GM03348 (cell line): ENCODE data around the gene FOXK1.

Experiments
- DNase-seq: peaks from one replicate; pipeline ENCODE4 v3.0.0; 2012; ENCODE audit warnings: low spot score

Gene FOXK1

DNA sequence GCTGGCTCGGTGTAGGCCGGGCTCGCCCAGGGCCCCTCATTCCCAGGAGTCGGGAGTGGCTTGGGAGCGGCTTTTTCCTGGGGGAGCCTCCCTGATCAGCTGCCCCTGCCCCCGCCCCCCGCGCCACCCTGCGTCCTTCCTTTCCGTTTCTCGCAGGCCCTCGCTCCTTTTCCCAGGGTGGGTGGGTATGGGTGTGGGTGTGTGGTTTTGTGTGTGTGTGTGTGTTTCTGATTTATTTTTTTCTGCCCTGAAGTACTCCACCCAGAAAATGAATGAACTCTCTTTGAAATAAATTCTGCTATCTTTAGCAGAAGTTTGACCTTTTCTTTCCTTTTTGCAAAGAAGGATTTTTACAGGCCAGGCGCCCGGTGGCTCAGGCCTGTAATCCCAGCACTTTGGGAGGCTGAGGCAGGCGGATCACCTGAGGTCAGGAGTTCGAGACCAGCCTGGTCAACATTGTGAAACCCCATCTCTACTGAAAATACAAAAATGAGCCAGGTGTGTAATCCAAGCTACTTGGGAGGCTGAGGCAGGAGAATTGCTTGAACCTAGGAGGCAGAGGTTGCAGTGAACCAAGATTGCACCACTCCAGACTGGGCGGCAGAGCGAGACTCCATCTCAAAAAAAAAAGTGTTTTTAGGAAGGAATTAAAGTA, 63.3 kb downstream of the FOXK1 start:
- DNase-seq: no peak

DNA sequence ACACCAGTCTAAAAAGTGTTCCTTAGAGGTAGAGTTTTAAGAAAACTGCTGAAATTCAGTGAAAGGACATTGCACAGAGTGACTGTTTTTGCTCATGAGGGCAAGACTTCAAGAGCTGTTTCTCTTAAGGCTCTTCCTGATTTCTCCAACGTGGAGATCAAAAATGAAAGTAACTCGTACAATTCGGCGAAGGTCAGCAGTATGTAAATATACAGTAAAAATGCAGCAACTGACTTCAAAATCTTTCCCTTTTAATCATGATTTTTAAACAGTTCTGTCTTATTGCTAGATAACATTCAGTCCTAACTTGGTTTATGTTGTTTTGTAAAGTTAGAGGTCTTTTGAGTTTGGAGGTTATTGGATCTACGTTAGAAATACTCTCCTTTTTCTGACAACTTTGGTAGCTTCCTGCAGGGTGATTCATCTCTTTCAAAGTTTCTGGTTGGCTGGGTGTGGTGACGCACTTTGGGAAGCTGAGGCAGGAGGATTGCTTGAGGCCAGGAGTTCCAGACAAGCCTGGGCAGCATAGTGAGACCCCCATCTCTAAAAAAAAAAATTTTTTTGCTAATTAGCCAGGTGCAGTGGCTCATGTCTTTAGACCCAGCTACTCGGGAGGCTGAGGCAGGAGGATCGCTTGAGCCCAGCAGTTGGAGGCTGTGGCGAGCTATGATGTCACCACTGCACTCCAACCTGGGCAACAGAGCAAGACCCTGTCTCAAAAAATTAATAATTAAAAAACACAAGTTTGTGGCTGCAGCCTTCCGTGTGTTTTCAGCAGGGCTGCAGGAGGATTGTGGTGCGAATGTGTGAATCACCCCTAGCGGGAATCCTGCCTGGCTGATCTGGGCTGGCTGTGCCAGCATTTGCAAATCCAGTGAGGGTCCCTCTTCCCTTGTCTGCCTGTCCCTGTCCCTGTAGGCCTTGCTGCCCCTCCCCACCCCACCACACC, 64.2 kb downstream of the FOXK1 start:
- DNase-seq: peak; percentile 63

- DNase-seq: no peak
These were observed 64.9 kb downstream of the FOXK1 start for GRCh38 chr7:4747013-4747412.

DNA sequence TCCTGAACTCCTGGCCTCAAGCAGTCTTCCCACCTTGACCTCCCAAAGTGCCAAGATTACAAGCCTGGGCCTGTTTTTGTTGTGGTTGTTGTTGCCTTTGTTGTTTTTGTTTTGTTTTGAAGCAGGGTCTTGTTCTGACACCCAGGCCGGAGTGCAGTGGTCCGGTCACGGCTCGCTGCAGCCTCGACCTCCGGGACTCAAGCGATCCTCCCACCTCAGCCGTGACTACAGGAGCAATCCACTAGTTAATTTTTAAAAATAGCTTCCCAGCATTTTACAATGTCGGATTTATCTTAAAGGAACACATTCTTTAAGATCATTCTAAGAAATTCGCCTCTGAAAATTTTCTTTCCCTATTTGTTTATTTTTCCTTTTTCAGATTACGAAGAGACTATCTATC, 65.7 kb downstream of the FOXK1 start:
- DNase-seq: no peak

DNA sequence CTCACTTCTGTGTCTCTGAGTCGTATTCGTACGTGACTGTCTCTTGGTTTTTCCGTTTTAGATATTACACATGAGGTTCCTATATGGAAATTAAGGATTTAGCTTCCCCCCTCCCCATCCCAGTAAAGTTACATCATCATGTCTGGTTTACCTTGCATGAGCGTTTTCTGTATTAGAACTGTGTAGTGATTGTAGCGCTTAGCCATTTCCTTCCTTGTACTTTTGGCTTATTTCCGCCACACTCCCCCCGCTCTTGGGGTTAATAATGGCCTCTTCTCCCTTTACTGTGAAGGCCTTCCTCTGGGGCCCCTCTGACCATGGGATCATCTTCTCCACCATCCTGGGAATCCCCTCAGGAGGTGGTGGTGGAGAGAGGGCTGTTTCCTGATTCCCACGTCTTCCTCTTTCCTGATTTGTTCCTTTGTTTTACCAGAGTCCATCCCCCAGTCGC, 66.2 kb downstream of the FOXK1 start:
- no peak for DNase-seq

GRCh38 chr7:4749363-4749762, 67.3 kb downstream of the FOXK1 start:
- no peak for DNase-seq

DNA sequence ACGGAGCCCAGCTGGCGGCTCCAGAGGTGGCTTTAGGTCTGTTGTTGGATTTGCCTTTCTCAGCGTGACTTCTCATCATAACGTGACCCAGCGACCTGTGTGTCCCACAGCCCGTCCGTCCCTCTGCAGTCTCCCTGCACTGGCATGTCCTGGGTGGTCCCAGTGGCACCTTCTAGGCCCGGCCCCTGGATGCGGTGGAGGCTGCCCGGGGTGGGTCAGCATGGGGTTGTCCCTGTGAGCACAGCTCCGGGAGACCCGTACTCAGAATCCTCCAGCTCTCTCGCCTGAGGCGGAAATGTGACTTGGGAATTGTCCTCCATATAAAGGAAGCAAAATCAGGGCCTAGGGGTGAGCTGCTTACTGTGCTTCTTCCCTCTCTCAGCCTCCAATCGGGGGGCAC, 67.7 kb downstream of the FOXK1 start:
- no peak for DNase-seq

DNA sequence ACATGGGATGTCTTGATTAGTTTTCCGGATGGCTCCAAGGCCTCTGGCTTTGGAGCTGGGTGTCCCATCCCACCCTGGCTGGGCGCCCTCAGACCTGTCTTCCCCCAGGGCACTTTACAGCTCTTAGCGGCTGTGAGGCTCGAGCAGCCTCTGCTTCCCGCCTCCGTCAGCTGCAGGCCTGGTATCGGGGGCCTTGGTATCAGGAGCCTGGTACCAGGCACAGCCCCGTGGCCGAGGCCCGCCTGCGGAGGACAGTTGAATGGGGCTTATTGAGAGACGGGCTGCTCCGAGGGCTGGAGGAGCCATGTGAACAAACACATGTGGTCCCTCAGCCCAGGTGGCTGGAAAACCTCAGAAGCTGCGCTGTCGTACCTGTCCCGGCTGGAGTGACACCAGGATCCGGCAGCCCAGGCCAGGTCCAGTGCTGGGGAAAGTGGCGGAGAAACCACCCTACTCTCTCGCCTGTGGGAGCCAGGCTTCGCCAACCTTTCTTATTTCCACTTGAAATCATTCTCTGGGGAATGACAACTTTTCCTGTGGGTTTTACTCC, 69.4 kb downstream of the FOXK1 start:
- DNase-seq: no peak

DNA sequence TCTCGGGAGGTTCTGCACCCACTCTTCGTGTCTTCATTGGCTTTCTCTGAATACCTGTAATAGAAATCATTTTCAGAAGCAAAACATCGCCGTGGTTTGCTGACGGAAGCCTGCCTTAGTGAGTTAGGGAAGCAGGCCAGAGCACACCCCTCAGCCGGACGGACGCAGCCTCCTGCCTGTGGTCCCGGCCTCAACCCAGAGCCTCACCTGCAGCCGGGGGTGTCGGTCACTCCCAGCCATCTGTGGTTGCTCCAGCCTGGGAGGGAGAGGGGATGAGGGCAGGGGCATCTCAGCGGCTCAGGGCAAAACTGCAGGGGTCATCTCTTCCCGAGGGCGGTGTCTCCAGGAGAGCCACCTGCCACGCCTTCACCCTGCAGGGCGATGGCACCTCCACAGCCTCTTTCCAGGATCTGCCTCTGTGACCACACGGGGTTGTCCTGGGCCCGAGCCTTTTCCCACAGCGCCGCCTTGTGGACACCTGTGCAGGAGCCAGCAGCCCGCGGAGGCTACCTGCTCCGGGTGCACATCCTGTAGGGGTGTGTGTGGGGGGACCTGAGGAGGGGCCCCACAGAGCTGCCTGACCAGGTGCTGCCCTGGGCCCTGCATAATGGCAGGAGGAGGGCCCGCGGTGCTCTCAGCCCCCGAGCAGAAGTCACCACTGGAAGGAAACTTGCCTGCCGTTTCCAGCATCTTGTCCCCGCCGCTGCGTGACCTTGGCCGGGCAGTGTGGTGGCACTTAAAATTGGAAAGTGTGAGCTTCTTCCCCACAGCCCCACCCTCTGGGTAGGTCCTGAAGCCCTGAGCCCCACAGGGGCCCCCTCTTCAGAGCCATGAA, 71.7 kb downstream of the FOXK1 start:
- DNase-seq: peak; percentile 73

DNA sequence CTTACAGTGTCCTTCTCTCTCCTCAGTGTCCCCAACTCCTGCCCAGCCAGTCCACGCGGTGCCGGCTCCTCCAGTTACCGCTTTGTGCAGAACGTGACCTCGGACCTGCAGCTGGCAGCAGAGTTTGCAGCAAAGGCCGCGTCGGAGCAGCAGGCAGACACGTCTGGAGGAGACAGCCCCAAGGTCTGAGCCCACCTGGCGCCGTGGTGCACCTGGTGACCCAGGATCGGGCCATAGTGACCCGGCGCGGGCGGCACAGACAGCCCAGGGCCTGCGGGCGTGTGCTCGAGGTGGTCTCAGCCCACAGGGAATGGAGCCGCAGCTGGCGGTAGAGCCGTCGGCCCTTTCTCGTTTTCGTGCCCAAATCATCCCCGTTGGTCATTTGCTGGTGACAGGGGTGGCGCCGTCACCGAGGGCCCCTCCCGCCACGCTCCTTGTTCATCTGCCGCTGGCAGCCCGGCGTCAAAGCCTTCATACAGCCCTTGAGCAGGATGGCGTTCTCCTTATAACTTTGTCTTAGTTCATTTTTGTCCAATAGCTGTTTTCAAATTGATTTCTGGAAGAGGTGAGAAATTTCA, 72.4 kb downstream of the FOXK1 start:
- no peak for DNase-seq

DNA sequence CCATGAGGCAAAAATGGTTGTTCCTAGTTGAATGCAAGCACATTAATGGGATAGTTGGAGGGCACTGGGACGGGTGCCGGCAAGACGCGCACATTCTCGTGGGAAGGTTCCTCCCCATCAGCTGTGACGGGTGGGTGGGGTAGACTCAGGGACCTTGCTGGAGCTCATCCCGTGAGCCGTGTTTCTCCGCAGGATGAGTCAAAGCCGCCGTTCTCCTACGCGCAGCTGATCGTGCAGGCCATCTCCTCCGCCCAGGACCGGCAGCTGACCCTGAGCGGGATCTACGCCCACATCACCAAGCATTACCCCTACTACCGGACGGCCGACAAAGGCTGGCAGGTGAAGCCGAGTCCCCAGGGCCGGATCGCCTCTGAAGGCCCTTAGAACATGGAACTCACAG, 73.0 kb downstream of the FOXK1 start:
- no peak for DNase-seq

GRCh38 chr7:4758111-4758510, 76.0 kb downstream of the FOXK1 start:
- no peak for DNase-seq

DNA sequence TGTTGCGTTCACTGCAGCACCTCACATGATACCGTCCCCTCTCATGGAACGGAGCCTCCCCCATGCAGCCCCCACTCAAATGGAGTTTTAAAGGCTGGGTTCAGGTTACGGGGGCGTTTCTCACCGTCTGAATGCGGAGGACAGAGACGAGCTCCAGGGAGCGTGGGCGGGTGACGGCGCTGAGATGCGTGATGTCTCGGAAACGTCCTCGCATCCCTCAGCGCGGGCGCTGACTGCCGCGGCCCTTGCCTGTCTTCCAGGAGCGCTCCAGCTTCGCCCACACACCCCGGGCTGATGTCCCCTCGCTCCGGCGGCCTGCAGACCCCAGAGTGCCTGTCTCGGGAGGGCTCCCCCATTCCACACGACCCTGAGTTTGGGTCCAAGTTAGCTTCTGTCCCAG, 76.7 kb downstream of the FOXK1 start:
- no peak for DNase-seq

DNA sequence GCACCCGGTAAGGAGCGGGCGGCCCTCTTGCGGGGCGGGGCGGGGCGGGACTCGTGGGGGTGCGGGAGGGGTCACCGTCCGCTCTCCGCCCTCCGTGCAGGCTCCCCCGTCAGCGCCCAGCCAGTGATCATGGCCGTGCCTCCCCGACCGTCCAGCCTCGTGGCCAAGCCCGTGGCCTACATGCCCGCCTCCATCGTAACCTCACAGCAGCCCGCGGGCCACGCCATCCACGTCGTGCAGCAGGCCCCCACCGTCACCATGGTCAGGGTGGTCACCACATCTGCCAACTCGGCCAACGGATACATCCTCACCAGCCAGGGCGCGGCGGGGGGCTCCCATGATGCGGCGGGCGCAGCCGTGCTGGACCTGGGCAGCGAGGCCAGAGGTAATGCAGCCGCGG, 77.1 kb downstream of the FOXK1 start:
- no peak for DNase-seq

DNA sequence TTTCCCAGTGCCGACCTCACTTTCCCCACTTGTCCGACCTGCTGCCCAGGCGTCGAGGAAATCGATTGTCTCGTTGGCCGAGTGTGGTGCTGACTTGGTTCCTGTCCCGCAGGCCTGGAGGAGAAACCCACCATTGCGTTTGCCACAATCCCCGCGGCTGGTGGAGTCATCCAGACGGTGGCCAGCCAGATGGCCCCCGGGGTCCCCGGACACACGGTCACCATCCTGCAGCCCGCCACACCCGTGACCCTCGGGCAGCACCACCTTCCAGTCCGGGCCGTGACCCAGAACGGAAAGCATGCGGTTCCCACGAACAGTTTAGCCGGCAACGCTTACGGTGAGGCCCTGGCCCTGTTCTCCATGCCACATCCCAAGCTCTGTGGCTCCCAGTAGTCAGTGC, 78.9 kb downstream of the FOXK1 start:
- no peak for DNase-seq

DNA sequence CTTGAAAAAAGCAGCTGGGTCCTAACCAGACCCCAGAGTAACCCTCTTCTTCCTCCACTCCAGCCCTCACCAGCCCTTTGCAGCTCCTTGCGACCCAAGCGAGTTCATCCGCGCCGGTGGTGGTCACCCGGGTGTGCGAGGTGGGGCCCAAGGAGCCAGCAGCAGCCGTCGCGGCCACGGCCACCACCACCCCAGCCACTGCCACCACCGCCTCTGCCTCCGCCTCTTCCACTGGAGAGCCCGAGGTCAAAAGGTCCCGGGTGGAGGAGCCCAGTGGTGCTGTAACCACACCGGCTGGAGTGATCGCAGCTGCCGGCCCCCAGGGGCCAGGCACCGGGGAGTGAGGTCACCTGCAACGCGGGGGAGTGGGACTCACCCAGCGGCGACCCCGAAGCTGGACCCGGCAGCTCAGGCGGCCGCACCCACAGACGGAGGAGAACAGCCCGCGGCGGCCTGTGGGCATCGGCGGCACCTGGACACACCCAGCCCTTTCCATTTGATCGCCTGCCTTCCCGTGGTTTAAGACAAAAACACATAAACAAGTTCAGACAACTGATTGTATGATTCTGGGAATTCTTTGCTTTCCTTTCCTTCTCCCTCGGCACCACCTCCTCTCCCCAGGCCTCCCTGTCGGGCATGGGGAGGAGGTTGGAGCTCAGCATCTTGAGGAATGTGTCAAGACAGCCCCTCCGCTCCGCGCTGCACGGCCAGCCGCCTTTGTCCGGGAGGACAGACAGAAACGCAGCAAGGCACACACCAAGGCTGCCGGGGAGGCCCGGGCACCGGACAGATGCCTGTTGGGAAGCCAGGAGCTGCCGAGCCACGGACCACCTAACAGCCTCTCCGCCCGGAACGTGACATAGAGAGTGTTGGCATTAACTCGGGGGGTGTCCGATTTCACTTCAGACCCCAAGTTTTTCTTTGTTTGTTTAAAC, 80.3 kb downstream of the FOXK1 start:
- no peak for DNase-seq

DNA sequence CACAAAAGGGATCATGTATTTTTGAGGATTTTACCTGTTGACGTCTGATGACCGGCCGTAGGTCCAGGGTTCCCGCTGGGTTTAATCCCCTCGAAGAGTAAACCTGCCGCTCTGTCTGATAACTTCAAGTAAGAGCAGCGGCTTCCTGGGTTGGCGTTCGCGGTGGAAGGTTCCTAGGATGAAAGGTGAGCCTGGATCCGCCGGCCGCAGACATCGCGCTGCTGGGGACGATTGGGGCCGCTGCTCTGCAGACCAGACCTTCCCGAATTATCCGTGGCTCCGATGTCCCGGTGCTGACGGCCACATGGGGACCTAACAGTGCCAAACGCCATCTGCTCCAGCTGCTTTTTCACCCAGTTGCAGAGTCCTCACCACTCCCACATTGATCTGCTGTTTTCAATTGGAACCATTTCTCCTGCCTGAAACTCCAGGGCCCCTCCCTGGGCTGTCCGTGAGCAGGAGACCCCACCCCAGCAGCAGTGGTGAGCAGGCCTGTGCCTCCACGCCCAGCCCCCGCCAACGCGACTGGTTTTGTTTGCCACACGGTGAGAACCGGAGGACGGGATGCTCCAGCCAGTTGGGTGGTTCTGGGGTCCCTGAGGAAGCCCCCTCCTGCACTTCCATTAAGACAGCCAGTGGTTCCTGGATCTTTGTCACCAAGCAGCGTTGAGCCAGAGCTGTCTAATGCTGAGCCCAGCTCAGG, 81.1 kb downstream of the FOXK1 start:
- no peak for DNase-seq

GRCh38 chr7:4763794-4764185, 81.7 kb downstream of the FOXK1 start:
- no peak for DNase-seq

DNA sequence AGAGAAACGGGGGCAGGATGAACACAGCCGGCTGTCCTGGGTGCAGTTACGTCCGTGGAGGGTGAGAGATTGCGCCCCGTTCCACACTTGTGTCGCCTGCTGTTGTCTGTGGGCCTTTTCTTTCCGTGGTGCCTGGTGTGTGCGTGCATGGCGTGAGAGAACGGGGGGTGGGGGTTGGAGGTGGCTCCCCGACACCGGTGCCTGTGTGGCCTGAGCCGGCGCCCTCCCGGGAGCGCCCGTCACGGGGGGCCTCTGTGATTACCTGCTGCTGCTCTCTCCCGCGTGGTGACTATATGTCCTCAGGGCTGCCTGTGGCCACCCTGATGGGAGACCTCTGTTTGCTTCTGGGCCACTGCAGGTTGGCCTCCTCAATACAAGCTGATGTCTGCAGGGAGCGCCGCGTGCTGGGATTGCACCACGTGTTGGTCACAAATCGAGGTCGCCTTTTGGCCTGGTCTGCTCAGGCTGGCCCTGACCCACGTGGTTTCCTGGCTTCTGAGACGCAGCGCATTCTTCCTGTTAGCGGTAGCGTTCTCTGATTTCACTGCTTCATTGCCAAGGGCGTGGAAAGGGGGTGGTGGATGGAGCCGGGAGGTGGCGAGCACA, 82.4 kb downstream of the FOXK1 start:
- DNase-seq: no peak
